OCI-M1 (cell line): Measurements from ENCODE around the gene NAV1.
"Not testable (repeated sequence)": the region's sequence is repeated elsewhere in the genome, so short reads cannot be mapped to it uniquely, and the experiment has no call there.

Experiments used
- DNase-seq: peaks from one replicate; lab custom pipeline; 2025; lab: John Stamatoyannopoulos, UW

Gene NAV1

GRCh38 chr1:201504799-201505502 is 34.0 kb upstream of the NAV1 start:
- no peak for DNase-seq

GRCh38 chr1:201505503-201505890 is 33.4 kb upstream of the NAV1 start:
- DNase-seq = no peak

- DNase-seq = no peak
These were observed 32.8 kb upstream of the NAV1 start for GRCh38 chr1:201506092-201506491.

GRCh38 chr1:201506557-201507359 is 32.2 kb upstream of the NAV1 start, which contains the start of gene CSRP1:
TSS of gene CSRP1 (minus strand) at chr1:201507123. CDS start at chr1:201496303, 10,820 bp downstream.
- peak; percentile 88 for DNase-seq

- DNase-seq = no peak
These were observed 31.6 kb upstream of the NAV1 start for GRCh38 chr1:201507360-201507675.

- no peak for DNase-seq
These were observed 30.1 kb upstream of the NAV1 start for GRCh38 chr1:201508809-201509208.

- no peak for DNase-seq
These were observed 29.1 kb upstream of the NAV1 start for GRCh38 chr1:201509601-201510374.

GRCh38 chr1:201510734-201511133 is 28.2 kb upstream of the NAV1 start:
- DNase-seq = no peak

- DNase-seq = no peak
These were observed 27.5 kb upstream of the NAV1 start for GRCh38 chr1:201511396-201511940.

GRCh38 chr1:201511941-201512539 is 26.9 kb upstream of the NAV1 start:
- peak; percentile 86 for DNase-seq

GRCh38 chr1:201513498-201514243 is 25.3 kb upstream of the NAV1 start:
- no peak for DNase-seq

- no peak for DNase-seq
These were observed 24.5 kb upstream of the NAV1 start for GRCh38 chr1:201514466-201514865.

- DNase-seq = peak; percentile 60
These were observed 23.7 kb upstream of the NAV1 start for GRCh38 chr1:201515062-201515750.

GRCh38 chr1:201515895-201516294 is 23.0 kb upstream of the NAV1 start:
- peak; percentile 67 for DNase-seq

- peak; percentile 14 for DNase-seq
These were observed 22.3 kb upstream of the NAV1 start for GRCh38 chr1:201516511-201517127.

- no peak for DNase-seq
These were observed 21.3 kb upstream of the NAV1 start for GRCh38 chr1:201517631-201518030.

- no peak for DNase-seq
These were observed 20.9 kb upstream of the NAV1 start for GRCh38 chr1:201518071-201518470.

- not testable (repeated sequence) for DNase-seq
These were observed 18.8 kb upstream of the NAV1 start for GRCh38 chr1:201520046-201520575.

GRCh38 chr1:201525193-201525778 is 13.6 kb upstream of the NAV1 start:
- peak; percentile 21 for DNase-seq

GRCh38 chr1:201527879-201528278 is 11.0 kb upstream of the NAV1 start:
- no peak for DNase-seq
